K562 (cell line): ENCODE data around the gene IGLON5. TPM values are rescaled to one million over a fixed set of nuclear protein-coding genes. Genes with fewer than 3 reads are reported as not detected.

ENCODE experiments used
- ATAC-seq: fragments of 200-7000 bp; cut with Tn5 transposase; 3 replicates; pipeline ENCODE4 v1.9.1; 2020; ENCODE audit warnings: moderate library complexity
- BruUV-seq: library from RNA; stranded (reverse); fragments of 400-500 nt; replicated peaks from 2 replicates; lab custom pipeline; 2021; lab: Mats Ljungman, UMichigan
- CTCF ChIA-PET: fragments of 300-600 bp; formaldehyde crosslinking; extraction: SDS; loops from one replicate; lab custom pipeline; 2021; ENCODE audit warnings: low intra/inter-chr PET ratio; lab: Yijun Ruan, JAX
- POLR2A ChIA-PET: fragments of 300-600, 350-650 bp; sonication (Branson Sonifier 250); formaldehyde crosslinking; extraction: SDS; loops from one replicate; lab custom pipeline; 2021; ENCODE audit warnings: antibody characterized with exemption, inconsistent platforms; lab: Yijun Ruan, JAX
- DNase-seq, 4 experiments: peaks; one replicate each; pipeline versions ENCODE4 v3.0.0 to v3.0.0-alpha.2; 2011 to 2018; ENCODE audit warnings: low spot score in 3 of 4, mixed read lengths in 3 of 4; ENCODE audit errors: extremely low read depth in 1 of 4
- FAIRE-seq: peaks from 2 replicates; lab custom pipeline; 2011; peaks lifted over from hg19 to GRCh38; lab: Jason Lieb, UNC
- H2AFZ ChIP-seq: 2 replicates; pipeline ENCODE4 v1.6.0; 2011; ENCODE audit warnings: low read depth, low read length, control low read depth, inconsistent platforms
- H3K27ac ChIP-seq: fragments of 200-600 bp; 3 replicates; pipeline ENCODE4 v1.8.0; 2011; ENCODE audit warnings: low read depth, mild to moderate bottlenecking, control low read depth, inconsistent platforms, low read length, moderate library complexity, mixed read lengths; ENCODE audit errors: extremely low read depth
- H3K27me3 ChIP-seq, 2 experiments: fragments of 300-600 bp in 1 of 2; 2 replicates in 1 of 2; 3 replicates in 1 of 2; pipeline versions ENCODE4 v1.6.0 to v1.8.0; 2011; ENCODE audit warnings: inconsistent platforms in 2 of 2, low read length in 2 of 2, mild to moderate bottlenecking in 1 of 2, mixed read lengths in 1 of 2, moderate library complexity in 1 of 2; ENCODE audit not compliant: control insufficient read depth in 2 of 2, insufficient read depth in 2 of 2
- H3K36me3 ChIP-seq: fragments of 300-600 bp; 3 replicates; pipeline ENCODE4 v1.8.0; 2011; ENCODE audit warnings: mild to moderate bottlenecking, low read length, inconsistent platforms; ENCODE audit not compliant: control insufficient read depth, insufficient read depth
- H3K4me1 ChIP-seq, 2 experiments: fragments of 200-600 bp in 1 of 2; replicated peaks in 1 of 2; 2 replicates in 1 of 2; 3 replicates in 1 of 2; pipeline versions ENCODE4 v1.5.1 to v1.8.0; 2011; ENCODE audit warnings: inconsistent platforms in 2 of 2, low read length in 2 of 2, mild to moderate bottlenecking in 1 of 2, mixed read lengths in 1 of 2, moderate library complexity in 1 of 2; ENCODE audit not compliant: control insufficient read depth in 2 of 2, insufficient read depth in 2 of 2
- H3K4me2 ChIP-seq: 2 replicates; pipeline ENCODE4 v1.6.1; 2011; ENCODE audit warnings: low read length, control low read depth, inconsistent platforms, mixed read lengths; ENCODE audit not compliant: insufficient read depth
- H3K4me3 ChIP-seq: fragments of 200-600 bp; sonication (generic), shearing (Covaris generic); 2 replicates; pipeline ENCODE4 v1.5.1; 2016; ENCODE audit warnings: control low read depth, inconsistent platforms
- H3K79me2 ChIP-seq: fragments of 200-600 bp; 3 replicates; pipeline ENCODE4 v1.8.0; 2011; ENCODE audit warnings: low read length, inconsistent platforms; ENCODE audit not compliant: control insufficient read depth, insufficient read depth
- H3K9ac ChIP-seq, 2 experiments: 2 replicates each; pipeline versions ENCODE4 v1.6.0 to v1.6.1; 2011; ENCODE audit warnings: low read depth in 2 of 2, low read length in 2 of 2, control low read depth in 1 of 2, inconsistent platforms in 1 of 2, mild to moderate bottlenecking in 1 of 2, mixed read lengths in 1 of 2; ENCODE audit not compliant: insufficient read depth in 1 of 2
- H3K9me1 ChIP-seq: one replicate; pipeline ENCODE4 v1.6.0; 2011; ENCODE audit warnings: inconsistent platforms, mild to moderate bottlenecking, low read length, moderate library complexity; ENCODE audit not compliant: control insufficient read depth, insufficient read depth
- H3K9me3 ChIP-seq: replicated peaks from 2 replicates; pipeline ENCODE4 v1.5.1; 2011; ENCODE audit warnings: low read depth, low read length, inconsistent platforms; ENCODE audit not compliant: control insufficient read depth, insufficient read depth
- H4K20me1 ChIP-seq: replicated peaks from 2 replicates; pipeline ENCODE4 v1.6.1; 2011; ENCODE audit warnings: low read length, inconsistent platforms, mixed read lengths; ENCODE audit not compliant: control insufficient read depth, insufficient read depth
- CC2D1A ChIP-seq: fragments of 450-650 bp; IDR thresholded peaks from 2 replicates; pipeline ENCODE4 v1.6.1; 2017; ENCODE audit warnings: mild to moderate bottlenecking
- DNMT1 ChIP-seq: fragments of 450-650 bp; IDR thresholded peaks from 2 replicates; pipeline ENCODE4 v1.6.1; 2016; ENCODE audit warnings: antibody characterized with exemption, mild to moderate bottlenecking
- ESRRA ChIP-seq: fragments of 450-650 bp; IDR thresholded peaks from 2 replicates; pipeline ENCODE4 v1.6.1; 2014; ENCODE audit warnings: low read depth, mild to moderate bottlenecking, moderate library complexity, borderline replicate concordance
- FOXJ3 ChIP-seq: sonication (generic); formaldehyde crosslinking; IDR thresholded peaks from 2 replicates; pipeline ENCODE4 v1.4.0; 2020; ENCODE audit warnings: mild to moderate bottlenecking, missing genetic modification reagents
- JUNB ChIP-seq: fragments of 450-650 bp; formaldehyde crosslinking; conservative IDR thresholded peaks from 2 replicates; pipeline ENCODE4 v1.4.0; 2020; ENCODE audit warnings: mild to moderate bottlenecking
- KAT7 ChIP-seq: sonication (generic); formaldehyde crosslinking; IDR thresholded peaks from 2 replicates; pipeline ENCODE4 v1.8.0; 2022; ENCODE audit warnings: missing genetic modification reagents, mild to moderate bottlenecking, borderline replicate concordance
- NFATC3 ChIP-seq: fragments of 450-650 bp; IDR thresholded peaks from 2 replicates; pipeline ENCODE4 v1.6.1; 2017; ENCODE audit warnings: mild to moderate bottlenecking
- SMARCB1 ChIP-seq: IDR thresholded peaks from 2 replicates; pipeline ENCODE4 v1.6.1; 2011; ENCODE audit warnings: improper control_type of control experiment, low read depth; ENCODE audit not compliant: insufficient read length
- SRSF1 ChIP-seq: fragments of 200-400 bp; formaldehyde crosslinking; IDR thresholded peaks from 2 replicates; pipeline ENCODE4 v1.6.1; 2017; ENCODE audit warnings: mild to moderate bottlenecking, low read depth, low read length, moderate library complexity
- TCF7 ChIP-seq: sonication (generic); IDR thresholded peaks from 2 replicates; pipeline ENCODE4 v1.6.1; 2016; ENCODE audit warnings: antibody characterized with exemption, borderline replicate concordance
- WHSC1 ChIP-seq: IDR thresholded peaks from one replicate; pipeline ENCODE4 v1.6.1; 2012; ENCODE audit warnings: low read length, control low read depth, inconsistent platforms
- ZBTB7A ChIP-seq: IDR thresholded peaks from 2 replicates; pipeline ENCODE4 v1.6.1; 2011; ENCODE audit warnings: low read depth, mild to moderate bottlenecking, low read length, moderate library complexity, borderline replicate concordance; ENCODE audit not compliant: control insufficient read depth
- ZMIZ1 ChIP-seq, 2 experiments: fragments of 150-350 bp in 1 of 2; IDR thresholded peaks; 2 replicates each; pipeline ENCODE4 v1.6.1; 2012 to 2016; ENCODE audit warnings: low read depth in 2 of 2, low read length in 2 of 2, mild to moderate bottlenecking in 1 of 2, moderate library complexity in 1 of 2
- ZNF561 ChIP-seq: fragments of 450-650 bp; formaldehyde crosslinking; conservative IDR thresholded peaks from 2 replicates; pipeline ENCODE4 v1.4.0; 2020; ENCODE audit warnings: mild to moderate bottlenecking, moderate library complexity
- ZNF717 ChIP-seq: fragments of 250-450 bp; sonication (Bioruptor Pico); IDR thresholded peaks from 2 replicates; pipeline ENCODE4 v1.5.0; 2021
- WGBS: fragments of 100-300 bp; shearing (Covaris generic); methylation state at CpG from one replicate; pipeline ENCODE4 v1.1.6; 2016; ENCODE audit warnings: low coverage, mixed read lengths; ENCODE audit not compliant: insufficient coverage; ENCODE audit errors: missing lambda C conversion rate; 5-methylcytosine and 5-hydroxymethylcytosine counted together
- in situ Hi-C: fragments of 300-500 bp; cut with MboI; formaldehyde crosslinking; loops from 4 replicates; pipeline ENCODE4 v1.15.0; 2018; ENCODE audit warnings: inconsistent platforms, mixed read lengths
- intact Hi-C: fragments of 100-400 bp; cut with micrococcal nuclease; formaldehyde crosslinking; loops from 2 replicates; pipeline ENCODE4 v1.14.2; 2022
- polyA plus RNA-seq, 8 experiments: library from polyadenylated mRNA; depleted of rRNA in 4 of 8; stranded (reverse) in 5 of 8; unstranded in 3 of 8; fragments of >200 nt; fragmentation: Nextera tagmentation in 2 of 8; fragmentation: Illumina TruSeq in 1 of 8; extraction: Ambion mirVana in 2 of 8; extraction: Trizol in 1 of 8; gene quantifications; 2 replicates each; pipeline versions ENCODE4 v1.2.1 to v1.2.3, GENCODE V29; 2011 to 2014; ENCODE audit warnings: inconsistent platforms in 1 of 8, missing spikeins in 1 of 8
- total RNA-seq, 7 experiments: library from RNA; depleted of rRNA in 6 of 7; stranded (reverse); fragments of >200 nt in 6 of 7; fragmentation: Illumina TruSeq in 2 of 7; extraction: Trizol in 2 of 7; gene quantifications; 2 replicates each; pipeline versions ENCODE4 v1.2.1 to v1.2.3, GENCODE V29; 2011 to 2021; ENCODE audit warnings: low replicate concordance in 1 of 7
- TF ChIP-seq, protein P1 (sequence below): sonication (generic); formaldehyde crosslinking; IDR thresholded peaks from 2 replicates; pipeline ENCODE4 v1.8.1; 2023; ENCODE audit warnings: mild to moderate bottlenecking, missing genetic modification reagents
- TF ChIP-seq, protein P2 (sequence below), 2 experiments: fragments of 200-800 bp in 1 of 2; sonication (Bioruptor generic) in 1 of 2; sonication (generic) in 1 of 2; formaldehyde crosslinking in 1 of 2; IDR thresholded peaks in 1 of 2; conservative IDR thresholded peaks in 1 of 2; 2 replicates each; pipeline versions ENCODE4 v1.5.0 to v1.6.1; 2016 to 2020; ENCODE audit warnings: missing compliant biosample characterization in 1 of 2, missing genetic modification characterization in 1 of 2, missing genetic modification reagents in 1 of 2

The IGLON5 gene
- total and polyA plus RNA-seq, 9 of the 15 experiments (the other 6 are each of a cell fraction or from before 2014, with no cell fraction given), result 0.03 to 0.22 (median 0.14) TPM; not detected in 2

GRCh38 chr19:51365965-51366388 lies 54.5 kb downstream of the IGLON5 start, which contains the start of gene ETFB:
Gene ETFB, minus strand, starts transcription at chr19:51366388. Its CDS starts 62 bp downstream, at chr19:51366326.
- no peaks in the 10 kb centered on the region for H3K27me3 ChIP-seq
- 1% methylated on average over 27 of the region's 27 CpGs for WGBS
- ATAC-seq, result no peak
- intact Hi-C loops (loop anchor here (1.0 kb wide), 1 partner anchor 27 kb away; no protein-coding TSS in a partner anchor), in situ Hi-C loops (no loop called here)
- peak within 1 kb of the TSS; percentile 96 for H3K4me2 ChIP-seq
- CTCF ChIA-PET, result no interaction called here
- no peaks in the 10 kb centered on the region for H3K36me3 ChIP-seq
- H2AFZ ChIP-seq, result peak within 1 kb of the TSS; percentile 82
- no peaks in the 10 kb centered on the region for H4K20me1 ChIP-seq
- BruUV-seq, result TSS peak; percentile 85
- H3K4me3 ChIP-seq, result peak within 1 kb of the TSS; percentile 75
- peak within 1 kb of the TSS; percentile 92 for H3K27ac ChIP-seq
- peaks cover 28 to 50% of the 10 kb centered on the region in 2 experiments for H3K4me1 ChIP-seq
- peaks cover 61% of the 10 kb centered on the region for H3K79me2 ChIP-seq
- no peak for FAIRE-seq
- peak within 1 kb of the TSS; percentile 96 for H3K9ac ChIP-seq
- H3K9me1 ChIP-seq, result no peaks in the 10 kb centered on the region
- DNase-seq, result no peak
- POLR2A ChIA-PET, result interaction anchor here (0.6 to 2.2 kb wide), 10 partner anchors 10 to 56 kb away, joined by 3 to 13 read pairs (median 4); partner anchors contain the start of gene VSIG10L
- H3K9me3 ChIP-seq, result no peaks in the 10 kb centered on the region
- peak; percentile 65; the same call in 1 of the 2 replicates for TF ChIP-seq ESRRA
- TF ChIP-seq, protein P1, sequence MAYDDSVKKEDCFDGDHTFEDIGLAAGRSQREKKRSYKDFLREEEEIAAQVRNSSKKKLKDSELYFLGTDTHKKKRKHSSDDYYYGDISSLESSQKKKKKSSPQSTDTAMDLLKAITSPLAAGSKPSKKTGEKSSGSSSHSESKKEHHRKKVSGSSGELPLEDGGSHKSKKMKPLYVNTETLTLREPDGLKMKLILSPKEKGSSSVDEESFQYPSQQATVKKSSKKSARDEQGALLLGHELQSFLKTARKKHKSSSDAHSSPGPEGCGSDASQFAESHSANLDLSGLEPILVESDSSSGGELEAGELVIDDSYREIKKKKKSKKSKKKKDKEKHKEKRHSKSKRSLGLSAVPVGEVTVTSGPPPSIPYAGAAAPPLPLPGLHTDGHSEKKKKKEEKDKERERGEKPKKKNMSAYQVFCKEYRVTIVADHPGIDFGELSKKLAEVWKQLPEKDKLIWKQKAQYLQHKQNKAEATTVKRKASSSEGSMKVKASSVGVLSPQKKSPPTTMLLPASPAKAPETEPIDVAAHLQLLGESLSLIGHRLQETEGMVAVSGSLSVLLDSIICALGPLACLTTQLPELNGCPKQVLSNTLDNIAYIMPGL (CRISPR knock-in tag), result no peak
- no peak for TF ChIP-seq WHSC1
- TF ChIP-seq SRSF1, result no peak
- TF ChIP-seq NFATC3, result no peak
- TF ChIP-seq ZNF717 (CRISPR knock-in tag), result no peak
- no peak for TF ChIP-seq FOXJ3 (CRISPR knock-in tag)
- TF ChIP-seq TCF7, result no peak
- peak; percentile 62 for TF ChIP-seq ZBTB7A
- no peak for TF ChIP-seq ZNF561
- no peak for TF ChIP-seq DNMT1
- TF ChIP-seq, protein P2, sequence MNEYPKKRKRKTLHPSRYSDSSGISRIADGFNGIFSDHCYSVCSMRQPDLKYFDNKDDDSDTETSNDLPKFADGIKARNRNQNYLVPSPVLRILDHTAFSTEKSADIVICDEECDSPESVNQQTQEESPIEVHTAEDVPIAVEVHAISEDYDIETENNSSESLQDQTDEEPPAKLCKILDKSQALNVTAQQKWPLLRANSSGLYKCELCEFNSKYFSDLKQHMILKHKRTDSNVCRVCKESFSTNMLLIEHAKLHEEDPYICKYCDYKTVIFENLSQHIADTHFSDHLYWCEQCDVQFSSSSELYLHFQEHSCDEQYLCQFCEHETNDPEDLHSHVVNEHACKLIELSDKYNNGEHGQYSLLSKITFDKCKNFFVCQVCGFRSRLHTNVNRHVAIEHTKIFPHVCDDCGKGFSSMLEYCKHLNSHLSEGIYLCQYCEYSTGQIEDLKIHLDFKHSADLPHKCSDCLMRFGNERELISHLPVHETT (CRISPR knock-in tag; conservative IDR thresholded peaks at IDR 0.05 in 1 of 2, IDR thresholded peaks at IDR 0.05 in 1 of 2), result no peak
- 0 out of 2 replicates have a peak, but pooled peaks have one; percentile 73 for TF ChIP-seq KAT7 (CRISPR knock-in tag)
- no peak for TF ChIP-seq ZMIZ1 (IDR thresholded peaks at IDR 0.05; ENCODE audit: low read depth in 2 of 2, low read length in 2 of 2)
- no peak for TF ChIP-seq JUNB (CRISPR knock-in tag)
- TF ChIP-seq SMARCB1, result no peak
- no peak for TF ChIP-seq CC2D1A
